K562 (cell line): ENCODE measurements around the gene PPP6R1. TPM values are rescaled to one million over a fixed set of nuclear protein-coding genes. Genes with fewer than 3 reads are reported as not detected.

Experiments
- ATAC-seq: fragments of 200-7000 bp; cut with Tn5 transposase; 3 replicates; pipeline ENCODE4 v1.9.1; 2020; ENCODE audit warnings: moderate library complexity
- BruUV-seq: library from RNA; stranded (reverse); fragments of 400-500 nt; replicated peaks from 2 replicates; lab custom pipeline; 2021; lab: Mats Ljungman, UMichigan
- CTCF ChIA-PET: fragments of 300-600 bp; formaldehyde crosslinking; extraction: SDS; loops from one replicate; lab custom pipeline; 2021; ENCODE audit warnings: low intra/inter-chr PET ratio; lab: Yijun Ruan, JAX
- POLR2A ChIA-PET: fragments of 300-600, 350-650 bp; sonication (Branson Sonifier 250); formaldehyde crosslinking; extraction: SDS; loops from one replicate; lab custom pipeline; 2021; ENCODE audit warnings: antibody characterized with exemption, inconsistent platforms; lab: Yijun Ruan, JAX
- DNase-seq, 4 experiments: peaks; one replicate each; pipeline versions ENCODE4 v3.0.0 to v3.0.0-alpha.2; 2011 to 2018; ENCODE audit warnings: low spot score in 3 of 4, mixed read lengths in 3 of 4; ENCODE audit errors: extremely low read depth in 1 of 4
- FAIRE-seq: peaks from 2 replicates; lab custom pipeline; 2011; peaks lifted over from hg19 to GRCh38; lab: Jason Lieb, UNC
- H2AFZ ChIP-seq: 2 replicates; pipeline ENCODE4 v1.6.0; 2011; ENCODE audit warnings: low read depth, low read length, control low read depth, inconsistent platforms
- H3K27ac ChIP-seq: fragments of 200-600 bp; 3 replicates; pipeline ENCODE4 v1.8.0; 2011; ENCODE audit warnings: low read depth, mild to moderate bottlenecking, control low read depth, inconsistent platforms, low read length, moderate library complexity, mixed read lengths; ENCODE audit errors: extremely low read depth
- H3K27me3 ChIP-seq, 2 experiments: fragments of 300-600 bp in 1 of 2; 2 replicates in 1 of 2; 3 replicates in 1 of 2; pipeline versions ENCODE4 v1.6.0 to v1.8.0; 2011; ENCODE audit warnings: inconsistent platforms in 2 of 2, low read length in 2 of 2, mild to moderate bottlenecking in 1 of 2, mixed read lengths in 1 of 2, moderate library complexity in 1 of 2; ENCODE audit not compliant: control insufficient read depth in 2 of 2, insufficient read depth in 2 of 2
- H3K36me3 ChIP-seq: fragments of 300-600 bp; 3 replicates; pipeline ENCODE4 v1.8.0; 2011; ENCODE audit warnings: mild to moderate bottlenecking, low read length, inconsistent platforms; ENCODE audit not compliant: control insufficient read depth, insufficient read depth
- H3K4me1 ChIP-seq, 2 experiments: fragments of 200-600 bp in 1 of 2; replicated peaks in 1 of 2; 2 replicates in 1 of 2; 3 replicates in 1 of 2; pipeline versions ENCODE4 v1.5.1 to v1.8.0; 2011; ENCODE audit warnings: inconsistent platforms in 2 of 2, low read length in 2 of 2, mild to moderate bottlenecking in 1 of 2, mixed read lengths in 1 of 2, moderate library complexity in 1 of 2; ENCODE audit not compliant: control insufficient read depth in 2 of 2, insufficient read depth in 2 of 2
- H3K4me2 ChIP-seq: 2 replicates; pipeline ENCODE4 v1.6.1; 2011; ENCODE audit warnings: low read length, control low read depth, inconsistent platforms, mixed read lengths; ENCODE audit not compliant: insufficient read depth
- H3K4me3 ChIP-seq: fragments of 200-600 bp; sonication (generic), shearing (Covaris generic); 2 replicates; pipeline ENCODE4 v1.5.1; 2016; ENCODE audit warnings: control low read depth, inconsistent platforms
- H3K79me2 ChIP-seq: fragments of 200-600 bp; 3 replicates; pipeline ENCODE4 v1.8.0; 2011; ENCODE audit warnings: low read length, inconsistent platforms; ENCODE audit not compliant: control insufficient read depth, insufficient read depth
- H3K9ac ChIP-seq, 2 experiments: 2 replicates each; pipeline versions ENCODE4 v1.6.0 to v1.6.1; 2011; ENCODE audit warnings: low read depth in 2 of 2, low read length in 2 of 2, control low read depth in 1 of 2, inconsistent platforms in 1 of 2, mild to moderate bottlenecking in 1 of 2, mixed read lengths in 1 of 2; ENCODE audit not compliant: insufficient read depth in 1 of 2
- H3K9me1 ChIP-seq: one replicate; pipeline ENCODE4 v1.6.0; 2011; ENCODE audit warnings: inconsistent platforms, mild to moderate bottlenecking, low read length, moderate library complexity; ENCODE audit not compliant: control insufficient read depth, insufficient read depth
- H3K9me3 ChIP-seq: replicated peaks from 2 replicates; pipeline ENCODE4 v1.5.1; 2011; ENCODE audit warnings: low read depth, low read length, inconsistent platforms; ENCODE audit not compliant: control insufficient read depth, insufficient read depth
- H4K20me1 ChIP-seq: replicated peaks from 2 replicates; pipeline ENCODE4 v1.6.1; 2011; ENCODE audit warnings: low read length, inconsistent platforms, mixed read lengths; ENCODE audit not compliant: control insufficient read depth, insufficient read depth
- KAT2B ChIP-seq: IDR thresholded peaks from one replicate; pipeline ENCODE4 v1.6.1; 2012; ENCODE audit warnings: low read depth, mild to moderate bottlenecking, control low read depth, inconsistent platforms, low read length, moderate library complexity
- POLR2G ChIP-seq: fragments of 200-400 bp; formaldehyde crosslinking; IDR thresholded peaks from 2 replicates; pipeline ENCODE4 v1.6.1; 2017; ENCODE audit warnings: low read depth, mild to moderate bottlenecking, antibody characterized with exemption, low read length, moderate library complexity
- RBM14 ChIP-seq: fragments of 200-400 bp; formaldehyde crosslinking; IDR thresholded peaks from 2 replicates; pipeline ENCODE4 v1.6.1; 2018; ENCODE audit warnings: low read depth, mild to moderate bottlenecking, low read length, moderate library complexity, borderline replicate concordance; ENCODE audit not compliant: insufficient read depth
- RFX1 ChIP-seq: fragments of 450-650 bp; IDR thresholded peaks from 2 replicates; pipeline ENCODE4 v1.6.1; 2016; ENCODE audit warnings: mild to moderate bottlenecking, moderate library complexity
- TFAP4 ChIP-seq: sonication (generic); formaldehyde crosslinking; IDR thresholded peaks from 2 replicates; pipeline ENCODE4 v1.8.0; 2022; ENCODE audit warnings: missing genetic modification reagents, mild to moderate bottlenecking, moderate library complexity, borderline replicate concordance
- YY1 ChIP-seq, 3 experiments: IDR thresholded peaks; 2 replicates each; pipeline ENCODE4 v1.6.1; 2011; ENCODE audit warnings: low read length in 2 of 3, mild to moderate bottlenecking in 2 of 3, moderate library complexity in 2 of 3, borderline replicate concordance in 1 of 3, control low read depth in 1 of 3, low read depth in 1 of 3; ENCODE audit not compliant: insufficient read depth in 3 of 3, insufficient replicate concordance in 2 of 3, control insufficient read depth in 1 of 3, insufficient read length in 1 of 3; ENCODE audit errors: extremely low read depth in 1 of 3
- ZNF184 ChIP-seq: sonication (generic); formaldehyde crosslinking; IDR thresholded peaks from 2 replicates; pipeline ENCODE4 v1.5.0; 2020; ENCODE audit warnings: missing genetic modification reagents
- ZNF407 ChIP-seq: fragments of 450-650 bp; IDR thresholded peaks from 2 replicates; pipeline ENCODE4 v1.6.1; 2016; ENCODE audit warnings: low read depth
- WGBS: fragments of 100-300 bp; shearing (Covaris generic); methylation state at CpG from one replicate; pipeline ENCODE4 v1.1.6; 2016; ENCODE audit warnings: low coverage, mixed read lengths; ENCODE audit not compliant: insufficient coverage; ENCODE audit errors: missing lambda C conversion rate; 5-methylcytosine and 5-hydroxymethylcytosine counted together
- in situ Hi-C: fragments of 300-500 bp; cut with MboI; formaldehyde crosslinking; loops from 4 replicates; pipeline ENCODE4 v1.15.0; 2018; ENCODE audit warnings: inconsistent platforms, mixed read lengths
- intact Hi-C: fragments of 100-400 bp; cut with micrococcal nuclease; formaldehyde crosslinking; loops from 2 replicates; pipeline ENCODE4 v1.14.2; 2022
- polyA plus RNA-seq, 8 experiments: library from polyadenylated mRNA; depleted of rRNA in 4 of 8; stranded (reverse) in 5 of 8; unstranded in 3 of 8; fragments of >200 nt; fragmentation: Nextera tagmentation in 2 of 8; fragmentation: Illumina TruSeq in 1 of 8; extraction: Ambion mirVana in 2 of 8; extraction: Trizol in 1 of 8; gene quantifications; 2 replicates each; pipeline versions ENCODE4 v1.2.1 to v1.2.3, GENCODE V29; 2011 to 2014; ENCODE audit warnings: inconsistent platforms in 1 of 8, missing spikeins in 1 of 8
- total RNA-seq, 7 experiments: library from RNA; depleted of rRNA in 6 of 7; stranded (reverse); fragments of >200 nt in 6 of 7; fragmentation: Illumina TruSeq in 2 of 7; extraction: Trizol in 2 of 7; gene quantifications; 2 replicates each; pipeline versions ENCODE4 v1.2.1 to v1.2.3, GENCODE V29; 2011 to 2021; ENCODE audit warnings: low replicate concordance in 1 of 7
- TF ChIP-seq, protein P1 (sequence below): fragments of 450-650 bp; formaldehyde crosslinking; IDR thresholded peaks from 2 replicates; pipeline ENCODE4 v1.4.0; 2020; ENCODE audit warnings: mild to moderate bottlenecking, moderate library complexity

Gene PPP6R1
- total and polyA plus RNA-seq, 9 of the 15 experiments (the other 6 are each of a cell fraction or from before 2014, with no cell fraction given), result 0.48 to 135 (median 37.2) TPM

DNA sequence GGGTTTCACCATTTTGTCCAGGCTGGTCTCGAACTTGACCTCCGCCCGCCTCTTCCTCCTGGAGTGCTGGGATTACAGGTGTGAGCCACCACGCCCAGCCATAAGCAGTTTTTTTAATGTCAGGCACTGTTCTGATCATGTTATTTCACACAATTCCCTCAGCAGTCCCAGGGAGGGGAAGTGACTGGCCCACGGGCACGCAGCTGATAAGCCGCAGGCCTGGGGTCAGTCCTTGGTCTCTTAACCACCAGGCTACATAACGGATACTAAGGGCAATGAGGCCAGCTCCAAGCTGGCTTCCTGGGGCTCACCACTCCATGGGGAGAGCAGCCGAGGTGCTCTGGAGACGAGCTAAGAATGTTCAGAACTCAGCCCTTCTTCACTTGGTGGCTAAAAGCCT lies 38.5 kb upstream of the PPP6R1 start:
- Histone ChIP-seq H3K4me2 (no peak overlapping the region), H3K79me2 (no peaks in the 10 kb centered on the region), H3K27ac (peak overlapping the region; percentile 30), H3K4me3 (no peak overlapping the region), H3K4me1 (peaks cover 20 to 42% of the 10 kb centered on the region in 2 experiments; a peak in 4 of 5 replicates), H4K20me1 (no peaks in the 10 kb centered on the region), H3K9ac (peak overlapping the region; percentile 26 to 89; a peak in 3 of 4 replicates), H2AFZ (peak overlapping the region; percentile 57), H3K9me3 (no peaks in the 10 kb centered on the region), H3K9me1 (no peaks in the 10 kb centered on the region), H3K27me3 (no peaks in the 10 kb centered on the region), H3K36me3 (no peaks in the 10 kb centered on the region)
- FAIRE-seq (peak; percentile 82), DNase-seq (peak in 2 of 4 experiments; percentile 36 to 60), ATAC-seq (peak; percentile 34)
- intact Hi-C loops (no loop called here), in situ Hi-C loops (loop anchor here (5.0 kb wide), 1 partner anchor 80 kb away; no protein-coding TSS in a partner anchor)
- POLR2A ChIA-PET, result interaction anchor here (0.5 to 0.6 kb wide), 3 partner anchors 16 to 105 kb away, joined by 3 to 5 read pairs (median 3); no protein-coding TSS in a partner anchor
- WGBS, result 37% methylated on average over 10 of the region's 10 CpGs
- no TSS peak for BruUV-seq
- CTCF ChIA-PET, result no interaction called here
- no peak for TF ChIP-seq RBM14
- no peak for TF ChIP-seq RFX1
- no peak for TF ChIP-seq ZNF407
- TF ChIP-seq ZNF184, result no peak
- TF ChIP-seq, protein P1, sequence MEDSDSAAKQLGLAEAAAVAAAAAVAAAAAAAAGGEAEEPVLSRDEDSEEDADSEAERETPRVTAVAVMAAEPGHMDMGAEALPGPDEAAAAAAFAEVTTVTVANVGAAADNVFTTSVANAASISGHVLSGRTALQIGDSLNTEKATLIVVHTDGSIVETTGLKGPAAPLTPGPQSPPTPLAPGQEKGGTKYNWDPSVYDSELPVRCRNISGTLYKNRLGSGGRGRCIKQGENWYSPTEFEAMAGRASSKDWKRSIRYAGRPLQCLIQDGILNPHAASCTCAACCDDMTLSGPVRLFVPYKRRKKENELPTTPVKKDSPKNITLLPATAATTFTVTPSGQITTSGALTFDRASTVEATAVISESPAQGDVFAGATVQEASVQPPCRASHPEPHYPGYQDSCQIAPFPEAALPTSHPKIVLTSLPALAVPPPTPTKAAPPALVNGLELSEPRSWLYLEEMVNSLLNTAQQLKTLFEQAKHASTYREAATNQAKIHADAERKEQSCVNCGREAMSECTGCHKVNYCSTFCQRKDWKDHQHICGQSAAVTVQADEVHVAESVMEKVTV, result no peak
- TF ChIP-seq YY1 (IDR thresholded peaks at IDR 0.05; ENCODE audit: borderline replicate concordance in 1 of 3, control insufficient read depth in 1 of 3, extremely low read depth in 1 of 3, insufficient read depth in 3 of 3, insufficient read length in 1 of 3, insufficient replicate concordance in 2 of 3, low read depth in 1 of 3, low read length in 2 of 3), result no peak
- no peak for TF ChIP-seq KAT2B
- peak; percentile 52; the same call in 1 of the 2 replicates for TF ChIP-seq TFAP4 (CRISPR knock-in tag)
- no peak for TF ChIP-seq POLR2G
